Naive thymus-derived CD8-positive, alpha-beta T cell (primary cell): ENCODE results near the gene DPP6. TPM values are rescaled to one million over a fixed set of nuclear protein-coding genes. Genes with fewer than 3 reads are reported as not detected.

Source experiments
- ATAC-seq, 2 donors: fragments of 150-1000 bp; cut with Tn5 transposase in 1 of 2; sonication (Bioruptor Pico), chemical (Tn5 transposase) in 1 of 2; 1 replicate in 1 of 2; 2 replicates in 1 of 2; pipeline ENCODE4 v1.10.0; 2021; ENCODE audit warnings: mild to moderate bottlenecking in 2 of 2, moderate library complexity in 2 of 2
- POLR2A ChIA-PET: fragments of 350-600 bp; sonication (Branson Sonifier 250); formaldehyde crosslinking; loops from one replicate; lab custom pipeline; 2021; ENCODE audit warnings: antibody characterized with exemption; lab: Charles Lee
- DNase-seq, 10 donors: peaks; one replicate each; pipeline versions ENCODE4 v3.0.0 to v3.0.0-alpha.2; 2020 to 2022
- H3K27ac Mint-ChIP-seq, 10 donors: one replicate each; pipeline ENCODE4 v1.8.0; 2020 to 2022; ENCODE audit warnings: mild to moderate bottlenecking in 10 of 10, mixed read lengths in 10 of 10, moderate library complexity in 4 of 10, inconsistent platforms in 1 of 10
- H3K27me3 Mint-ChIP-seq, 5 donors: one replicate each; pipeline ENCODE4 v1.8.0; 2021 to 2022; ENCODE audit warnings: mixed read lengths in 5 of 5
- H3K36me3 Mint-ChIP-seq, 3 donors: one replicate each; pipeline ENCODE4 v1.8.0; 2020 to 2022; ENCODE audit warnings: mixed read lengths in 3 of 3, mild to moderate bottlenecking in 2 of 3, inconsistent platforms in 1 of 3
- H3K4me1 Mint-ChIP-seq, 4 donors: one replicate each; pipeline ENCODE4 v1.8.0; 2021 to 2022; ENCODE audit warnings: mixed read lengths in 4 of 4
- H3K4me3 Mint-ChIP-seq, 10 donors: one replicate each; pipeline ENCODE4 v1.8.0; 2020 to 2022; ENCODE audit warnings: mild to moderate bottlenecking in 10 of 10, mixed read lengths in 10 of 10, moderate library complexity in 6 of 10, inconsistent platforms in 1 of 10
- H3K9me3 Mint-ChIP-seq, 9 donors: one replicate each; pipeline ENCODE4 v1.8.0; 2020 to 2022; ENCODE audit warnings: mixed read lengths in 9 of 9, mild to moderate bottlenecking in 3 of 9, inconsistent platforms in 1 of 9, moderate library complexity in 1 of 9
- polyA plus RNA-seq, 3 donors: library from polyadenylated mRNA; unstranded; fragments of 300-500 nt; fragmentation: Illumina TruSeq; gene quantifications; one replicate each; pipeline ENCODE4 v1.2.3, GENCODE V29; 2021
- total RNA-seq, 8 experiments: library from RNA in 2 of 8; stranded (reverse) in 2 of 8; gene quantifications; one replicate each; pipeline ENCODE4 v1.2.3 and lab custom pipeline; 2021 to 2026

The DPP6 gene
- total and polyA plus RNA-seq, 5 experiments from 2014 or later, result not detected

DNA sequence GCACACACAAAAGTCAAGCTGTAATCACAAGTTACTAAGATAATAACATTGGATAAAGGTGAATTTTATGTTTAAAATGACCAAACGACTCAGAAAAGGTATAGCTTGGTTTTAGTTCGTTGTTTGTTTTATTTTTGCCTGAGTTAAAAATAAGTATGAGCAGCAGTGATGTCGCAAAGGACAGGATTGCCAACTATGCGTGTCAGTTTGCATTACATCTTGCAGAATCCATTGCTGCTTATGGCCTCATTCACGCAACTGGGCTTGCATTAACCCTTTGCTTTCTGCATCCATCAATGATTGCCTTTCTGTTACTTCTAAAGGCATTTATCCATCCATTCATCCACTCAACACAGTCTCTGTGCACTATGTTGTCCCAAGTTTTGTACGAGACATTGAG lies 389.6 kb downstream of the DPP6 start:
- H3K27me3 Mint-ChIP-seq, result peaks cover 0 to 6% (median 2%) of the 10 kb centered on the region in 5 donors

DNA sequence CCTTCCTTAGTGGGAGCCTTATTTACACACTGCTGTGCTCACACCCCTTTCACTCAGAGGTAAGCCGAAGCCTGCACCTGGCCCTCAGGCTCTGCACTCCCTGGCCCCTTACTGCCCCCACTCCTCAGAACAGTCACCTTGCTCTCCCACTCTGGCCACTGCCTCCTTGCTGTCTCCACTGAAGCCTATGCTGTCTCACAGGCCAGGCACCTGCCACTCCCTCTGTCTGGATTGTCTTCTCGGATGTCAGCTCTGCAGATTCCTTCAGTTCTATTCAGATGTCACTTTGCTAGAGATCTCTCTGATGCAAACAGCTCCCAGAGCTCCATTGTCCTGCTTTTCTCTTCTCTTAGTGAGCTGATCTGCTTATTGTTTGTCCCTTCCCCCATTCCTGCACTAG lies 390.7 kb downstream of the DPP6 start:
- H3K4me1 Mint-ChIP-seq, result no peaks in the 10 kb centered on the region
- DNase-seq (no peak), ATAC-seq (no peak)
- POLR2A ChIA-PET, result no interaction called here
- H3K9me3 Mint-ChIP-seq, result peaks cover 3 to 22% (median 7%) of the 10 kb centered on the region in 9 donors
- H3K36me3 Mint-ChIP-seq, result peaks cover 0 to 4% (median 0%) of the 10 kb centered on the region in 3 donors
- peaks cover 0 to 6% (median 2%) of the 10 kb centered on the region in 5 donors for H3K27me3 Mint-ChIP-seq
- H3K4me3 Mint-ChIP-seq, result no peak overlapping the region
- H3K27ac Mint-ChIP-seq, result no peak overlapping the region

More for the DNA sequence above, 389.6 kb downstream of the DPP6 start:
- ATAC-seq (no peak), DNase-seq (no peak)
- Mint-ChIP-seq H3K9me3 (peaks cover 0 to 22% (median 6%) of the 10 kb centered on the region in 9 donors), H3K4me1 (no peaks in the 10 kb centered on the region), H3K27ac (no peak overlapping the region), H3K36me3 (no peaks in the 10 kb centered on the region), H3K4me3 (no peak overlapping the region)
- POLR2A ChIA-PET, result no interaction called here

DNA sequence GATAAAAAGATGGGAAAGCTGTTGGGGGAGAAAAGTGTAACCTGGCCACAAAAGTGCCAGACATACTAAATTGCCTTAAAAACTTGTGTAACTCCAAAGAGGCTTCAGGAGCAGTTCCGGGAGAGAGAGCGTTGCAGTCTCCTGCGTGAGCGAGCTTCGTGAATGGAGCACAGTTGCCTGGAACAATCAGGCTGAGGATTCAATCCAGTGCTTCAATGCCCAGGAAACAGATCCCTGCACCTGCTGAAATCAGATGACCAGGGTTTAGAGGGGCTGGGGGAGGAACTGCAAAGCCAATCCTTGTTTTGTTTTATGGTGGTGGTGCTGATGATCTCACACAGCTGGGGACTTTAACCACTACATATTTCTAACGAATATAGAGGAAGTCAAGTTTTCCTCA lies 398.3 kb downstream of the DPP6 start:
- ATAC-seq (no peak), DNase-seq (no peak)
- peaks cover 5 to 24% (median 10%) of the 10 kb centered on the region in 9 donors for H3K9me3 Mint-ChIP-seq
- no peak overlapping the region for H3K27ac Mint-ChIP-seq
- no peak overlapping the region for H3K4me3 Mint-ChIP-seq
- peaks cover 0 to 4% (median 0%) of the 10 kb centered on the region in 3 donors for H3K36me3 Mint-ChIP-seq
- POLR2A ChIA-PET, result no interaction called here
- H3K27me3 Mint-ChIP-seq, result no peaks in the 10 kb centered on the region
- H3K4me1 Mint-ChIP-seq, result no peaks in the 10 kb centered on the region

DNA sequence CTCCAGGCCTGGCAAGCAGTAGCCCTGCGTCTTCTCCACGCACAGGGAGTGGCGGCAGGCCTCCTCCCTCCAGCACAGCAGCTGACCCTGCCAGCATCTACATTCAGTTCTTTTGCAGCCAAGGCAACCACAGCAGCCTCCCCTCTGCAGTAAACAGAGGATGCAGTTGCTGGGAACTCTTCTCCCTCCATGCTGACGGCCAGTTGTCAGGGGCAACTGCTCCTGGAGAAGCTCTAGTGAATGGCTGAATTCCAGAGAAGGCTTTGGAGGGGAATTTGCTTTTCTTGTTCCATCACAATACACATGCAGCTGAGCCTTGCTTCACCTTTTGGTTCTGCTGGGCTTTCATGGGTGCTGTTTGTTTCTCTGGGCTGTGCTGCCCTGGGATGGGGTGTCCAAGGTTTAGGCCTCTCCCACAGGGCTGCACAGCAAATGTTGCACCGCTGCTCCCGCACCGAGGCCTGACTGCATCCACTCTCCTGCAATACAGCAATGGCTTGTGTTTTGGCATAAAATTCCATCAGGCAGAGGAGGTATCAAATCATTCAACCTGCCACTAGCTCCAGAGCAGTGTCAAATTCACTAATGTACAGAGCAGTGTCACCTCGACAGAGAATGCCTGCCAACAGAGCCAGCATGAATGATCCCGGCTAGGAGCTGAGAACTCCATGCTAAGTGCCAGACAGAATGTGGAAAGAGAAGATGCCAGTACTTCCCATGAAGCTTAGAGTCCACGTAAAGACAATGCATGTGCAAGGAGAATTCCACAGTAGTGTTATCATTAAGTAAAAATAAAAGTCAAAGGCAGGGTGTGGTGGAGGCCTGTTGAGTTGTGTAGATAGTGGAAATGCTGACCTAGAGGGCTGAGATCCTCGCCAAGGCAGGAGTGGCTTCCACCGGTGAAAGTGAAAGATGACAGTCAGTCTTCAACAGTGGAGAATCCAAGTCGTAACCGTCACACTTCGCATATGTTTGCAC lies 399.6 kb downstream of the DPP6 start:
- H3K9me3 Mint-ChIP-seq, result peaks cover 2 to 20% (median 10%) of the 10 kb centered on the region in 9 donors
- DNase-seq, result no peak
- no peaks in the 10 kb centered on the region for H3K4me1 Mint-ChIP-seq
- POLR2A ChIA-PET, result no interaction called here
- no peaks in the 10 kb centered on the region for H3K27me3 Mint-ChIP-seq
- ATAC-seq, result no peak
- H3K27ac Mint-ChIP-seq, result no peak overlapping the region
- H3K4me3 Mint-ChIP-seq, result no peak overlapping the region
- peaks cover 0 to 4% (median 0%) of the 10 kb centered on the region in 3 donors for H3K36me3 Mint-ChIP-seq

DNA sequence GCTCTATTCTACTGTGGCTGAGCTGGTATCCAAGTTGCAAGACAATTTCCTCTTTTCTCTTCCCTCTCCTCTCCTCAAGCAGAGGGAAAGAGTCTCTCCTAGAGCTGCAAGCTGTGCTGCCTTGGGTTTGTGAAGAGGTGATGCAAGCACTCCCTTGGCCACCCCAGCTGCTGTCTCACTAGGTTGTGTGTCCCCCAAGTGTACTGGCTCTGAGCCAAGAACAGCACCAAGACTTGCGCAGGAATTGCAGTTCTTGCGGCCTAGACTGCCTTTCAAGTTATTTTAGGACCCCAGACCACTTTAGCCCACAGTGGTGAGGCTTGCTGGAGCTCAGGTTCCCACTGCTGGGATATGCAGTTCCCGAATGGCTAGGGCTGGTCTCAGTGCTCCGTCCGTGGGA lies 411.6 kb downstream of the DPP6 start:
- DNase-seq, result no peak
- Mint-ChIP-seq H3K9me3 (peaks cover 6 to 38% (median 21%) of the 10 kb centered on the region in 9 donors), H3K36me3 (peaks cover 0 to 6% (median 0%) of the 10 kb centered on the region in 3 donors), H3K4me3 (no peak overlapping the region), H3K27me3 (no peaks in the 10 kb centered on the region), H3K27ac (no peak overlapping the region), H3K4me1 (no peaks in the 10 kb centered on the region)
- POLR2A ChIA-PET, result no interaction called here
- no peak for ATAC-seq

DNA sequence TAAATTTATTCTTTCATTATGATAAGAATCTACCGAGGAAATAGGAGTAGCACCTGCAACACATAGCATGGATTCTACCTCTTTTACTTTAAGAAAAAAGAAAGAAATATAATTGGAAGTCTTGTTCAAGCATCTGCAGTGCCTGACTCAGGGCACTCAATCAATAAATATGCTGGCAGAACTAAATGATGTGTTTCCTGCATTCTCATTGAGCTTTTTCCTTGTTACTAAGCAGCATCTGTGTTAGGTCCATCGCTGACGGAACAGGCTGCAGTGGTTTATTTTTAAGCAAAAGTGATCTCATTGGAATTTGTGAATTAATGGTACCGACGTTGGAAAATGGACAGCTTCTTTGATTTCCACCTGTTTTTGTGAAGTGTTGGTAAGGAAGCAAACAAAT lies 417.5 kb downstream of the DPP6 start:
- no peaks in the 10 kb centered on the region for H3K27me3 Mint-ChIP-seq
- POLR2A ChIA-PET, result no interaction called here
- no peak overlapping the region for H3K27ac Mint-ChIP-seq
- DNase-seq (no peak), ATAC-seq (no peak)
- H3K4me1 Mint-ChIP-seq, result no peaks in the 10 kb centered on the region
- peaks cover 0 to 3% (median 0%) of the 10 kb centered on the region in 3 donors for H3K36me3 Mint-ChIP-seq
- H3K9me3 Mint-ChIP-seq, result peaks cover 0 to 18% (median 8%) of the 10 kb centered on the region in 9 donors
- no peak overlapping the region for H3K4me3 Mint-ChIP-seq

DNA sequence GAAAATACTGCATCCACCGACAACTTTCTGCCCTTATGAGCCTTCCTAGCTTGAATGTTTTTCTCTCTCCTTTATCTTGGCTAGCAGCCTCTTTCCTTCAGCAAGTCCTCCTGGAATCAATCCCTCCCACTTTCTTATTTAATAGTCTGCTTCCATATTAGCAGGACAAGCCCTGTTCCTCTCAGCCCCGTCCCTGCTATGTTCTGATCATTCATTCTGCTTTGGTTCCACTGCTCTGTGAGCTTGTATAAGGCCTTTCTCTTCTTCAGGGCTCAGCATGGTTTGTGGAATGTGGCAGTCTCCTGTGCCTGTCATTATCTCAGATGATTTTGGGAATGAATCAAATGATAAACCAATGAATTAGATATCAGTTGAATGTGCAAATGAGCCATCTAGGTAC lies 420.1 kb downstream of the DPP6 start:
- no peak for ATAC-seq
- Mint-ChIP-seq H3K36me3 (peaks cover 0 to 2% (median 0%) of the 10 kb centered on the region in 3 donors), H3K27ac (no peak overlapping the region), H3K4me3 (no peak overlapping the region), H3K9me3 (peaks cover 0 to 18% (median 0%) of the 10 kb centered on the region in 9 donors), H3K27me3 (no peaks in the 10 kb centered on the region), H3K4me1 (no peaks in the 10 kb centered on the region)
- POLR2A ChIA-PET, result no interaction called here
- no peak for DNase-seq

DNA sequence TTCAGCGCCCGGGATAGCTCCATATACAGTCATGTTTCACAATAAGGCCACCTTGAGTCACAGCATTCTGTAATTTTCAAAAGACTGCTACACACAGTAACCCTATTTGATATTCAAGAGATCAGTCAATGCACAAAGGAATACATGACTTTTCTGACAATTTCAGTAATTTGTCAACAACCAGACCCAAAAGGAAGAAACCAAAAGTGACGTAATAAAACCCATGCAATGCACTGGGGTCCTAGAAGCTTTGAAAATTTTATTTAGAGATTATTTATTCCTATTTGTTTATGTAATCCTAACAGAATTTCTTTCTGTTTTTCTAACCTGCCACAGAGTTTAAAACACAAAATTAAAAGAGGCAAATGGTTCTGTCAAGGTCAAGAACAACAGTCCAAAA lies 421.2 kb downstream of the DPP6 start:
- POLR2A ChIA-PET, result no interaction called here
- ATAC-seq (no peak), DNase-seq (no peak)
- no peaks in the 10 kb centered on the region for H3K4me1 Mint-ChIP-seq
- H3K36me3 Mint-ChIP-seq, result no peaks in the 10 kb centered on the region
- peaks cover 0 to 19% (median 0%) of the 10 kb centered on the region in 9 donors for H3K9me3 Mint-ChIP-seq
- H3K4me3 Mint-ChIP-seq, result no peak overlapping the region
- no peak overlapping the region for H3K27ac Mint-ChIP-seq
- no peaks in the 10 kb centered on the region for H3K27me3 Mint-ChIP-seq

DNA sequence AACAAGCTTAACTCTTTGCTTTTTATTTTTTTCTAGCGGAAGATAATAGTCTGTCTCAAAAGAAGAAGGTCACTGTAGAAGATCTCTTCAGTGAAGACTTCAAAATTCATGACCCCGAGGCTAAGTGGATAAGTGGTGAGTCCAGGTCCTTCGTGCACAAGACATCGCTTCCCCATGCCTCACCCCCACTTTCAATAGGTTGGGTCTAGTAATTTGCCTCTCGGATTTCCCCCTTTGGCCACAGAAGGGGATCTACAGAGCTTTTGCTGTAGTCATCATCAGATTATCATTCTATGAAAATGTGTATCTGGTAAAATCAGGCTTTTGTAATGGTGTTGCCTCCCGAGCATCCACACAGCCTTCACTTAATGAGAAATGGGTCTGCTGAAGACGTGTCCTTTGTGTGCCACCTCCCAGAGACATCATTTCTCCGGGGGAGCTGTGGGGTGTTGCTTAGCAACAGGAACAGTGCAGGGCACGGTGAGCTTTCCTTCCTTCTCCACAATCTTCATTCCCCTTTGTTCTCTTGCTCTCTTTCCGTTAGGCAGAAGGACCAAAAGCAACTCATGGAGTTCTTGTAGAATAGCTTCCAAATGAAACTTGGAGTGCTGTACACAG lies 422.8 kb downstream of the DPP6 start:
- Mint-ChIP-seq H3K4me3 (no peak overlapping the region), H3K9me3 (peaks cover 0 to 20% (median 0%) of the 10 kb centered on the region in 9 donors), H3K4me1 (no peaks in the 10 kb centered on the region), H3K27ac (no peak overlapping the region), H3K27me3 (no peaks in the 10 kb centered on the region), H3K36me3 (no peaks in the 10 kb centered on the region)
- ATAC-seq, result no peak
- no peak for DNase-seq
- POLR2A ChIA-PET, result no interaction called here

DNA sequence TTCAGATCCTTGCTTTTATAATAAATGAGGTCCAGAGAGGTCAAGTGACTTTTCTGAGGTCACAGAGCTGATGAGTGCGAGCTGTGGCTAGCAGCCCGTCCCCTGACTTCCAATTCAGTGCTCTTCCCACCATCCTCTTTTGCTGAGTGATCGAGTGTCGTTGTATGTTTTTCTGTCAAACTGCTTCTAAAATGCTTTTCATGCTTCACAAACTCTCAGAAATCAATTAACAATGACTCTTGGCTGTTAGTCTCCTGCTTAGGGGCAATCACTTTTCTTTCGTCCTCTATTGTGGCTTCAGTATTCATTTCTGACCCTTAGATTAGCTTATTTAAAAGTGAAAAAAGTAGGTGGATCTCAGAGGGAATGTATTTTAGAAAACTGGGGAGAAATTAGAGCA lies 423.7 kb downstream of the DPP6 start:
- H3K4me1 Mint-ChIP-seq, result no peaks in the 10 kb centered on the region
- peaks cover 0 to 20% (median 0%) of the 10 kb centered on the region in 9 donors for H3K9me3 Mint-ChIP-seq
- H3K27ac Mint-ChIP-seq, result no peak overlapping the region
- no peak overlapping the region for H3K4me3 Mint-ChIP-seq
- no peak for ATAC-seq
- H3K36me3 Mint-ChIP-seq, result no peaks in the 10 kb centered on the region
- no peak for DNase-seq
- no peaks in the 10 kb centered on the region for H3K27me3 Mint-ChIP-seq
- POLR2A ChIA-PET, result interaction anchor here (0.6 kb wide), 1 partner anchor 1852 kb away, joined by 4 read pairs; no protein-coding TSS in a partner anchor

DNA sequence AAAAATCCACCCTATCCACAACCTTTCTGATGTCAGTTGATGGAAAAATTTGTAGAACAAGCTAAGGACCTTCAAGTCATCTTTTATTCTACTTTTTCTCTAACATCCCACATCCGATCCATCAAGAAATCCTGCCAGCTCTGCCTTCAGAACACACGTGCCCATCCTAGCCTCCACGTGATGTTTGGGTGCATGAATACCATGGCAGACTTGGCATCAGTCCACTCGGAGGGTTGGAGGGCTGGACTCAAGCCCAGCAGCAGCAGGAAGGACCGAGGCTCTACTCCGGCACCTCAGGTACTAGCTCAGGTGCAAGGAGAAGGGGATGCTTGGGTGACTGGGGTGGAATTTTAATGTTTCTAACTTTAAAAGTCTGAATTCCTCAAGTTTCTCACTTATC lies 428.6 kb downstream of the DPP6 start:
- Mint-ChIP-seq H3K27me3 (peaks cover 0 to 1% (median 0%) of the 10 kb centered on the region in 5 donors), H3K4me3 (no peak overlapping the region), H3K4me1 (no peaks in the 10 kb centered on the region), H3K27ac (no peak overlapping the region), H3K36me3 (no peaks in the 10 kb centered on the region), H3K9me3 (peaks cover 0 to 14% (median 2%) of the 10 kb centered on the region in 9 donors)
- ATAC-seq (no peak), DNase-seq (no peak)
- POLR2A ChIA-PET, result no interaction called here

DNA sequence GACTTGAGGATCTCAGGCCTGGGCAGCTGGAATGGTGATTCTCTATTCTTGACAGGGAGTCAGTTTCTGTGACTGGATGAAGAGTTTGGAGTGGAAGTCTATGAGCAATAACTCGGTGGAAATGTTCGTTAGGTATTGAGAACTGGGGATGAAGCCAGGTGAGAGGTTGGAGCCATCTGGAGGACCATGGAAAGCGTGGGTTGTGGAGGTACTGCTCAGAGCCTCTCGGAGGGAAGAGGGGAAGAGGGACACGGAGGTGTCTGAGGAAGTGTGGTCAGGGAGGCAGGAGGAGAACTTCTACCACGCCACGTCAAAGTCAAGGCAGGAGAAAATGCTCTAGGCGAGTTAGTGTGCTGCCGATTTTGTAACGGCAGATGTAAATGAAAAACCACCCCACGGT lies 430.7 kb downstream of the DPP6 start:
- H3K9me3 Mint-ChIP-seq, result peaks cover 0 to 16% (median 2%) of the 10 kb centered on the region in 9 donors
- H3K27me3 Mint-ChIP-seq, result peaks cover 0 to 1% (median 0%) of the 10 kb centered on the region in 5 donors
- POLR2A ChIA-PET, result no interaction called here
- H3K4me3 Mint-ChIP-seq, result no peak overlapping the region
- no peak for DNase-seq
- peaks cover 0 to 9% (median 0%) of the 10 kb centered on the region in 3 donors for H3K36me3 Mint-ChIP-seq
- ATAC-seq, result no peak
- H3K27ac Mint-ChIP-seq, result no peak overlapping the region
- no peaks in the 10 kb centered on the region for H3K4me1 Mint-ChIP-seq

DNA sequence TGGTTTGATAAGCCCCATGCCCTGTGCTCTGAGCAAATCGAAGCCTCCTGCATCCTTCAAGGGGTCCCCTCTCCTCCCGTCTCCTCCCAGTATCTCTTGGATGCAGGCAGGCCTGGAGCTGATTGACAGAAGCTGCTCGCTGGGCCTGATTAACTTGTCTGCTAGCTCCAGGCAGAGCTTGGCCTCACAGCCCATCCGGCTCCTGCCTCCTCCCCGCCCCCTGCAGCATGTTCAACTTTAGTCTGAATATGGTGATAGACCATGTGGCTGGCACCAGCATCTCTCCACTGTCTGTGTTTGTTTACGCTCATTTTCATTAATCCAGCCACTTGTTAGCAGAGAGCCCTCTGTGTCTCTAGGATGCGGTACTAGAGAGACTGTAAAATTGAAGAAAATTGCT lies 432.2 kb downstream of the DPP6 start:
- Mint-ChIP-seq H3K4me3 (no peak overlapping the region), H3K36me3 (peaks cover 0 to 9% (median 0%) of the 10 kb centered on the region in 3 donors), H3K9me3 (peaks cover 0 to 15% (median 2%) of the 10 kb centered on the region in 9 donors), H3K4me1 (no peaks in the 10 kb centered on the region), H3K27ac (no peak overlapping the region), H3K27me3 (peaks cover 0 to 1% (median 0%) of the 10 kb centered on the region in 5 donors)
- no peak for DNase-seq
- POLR2A ChIA-PET, result no interaction called here
- no peak for ATAC-seq
